SK-N-SH treated with all-trans-retinoic acid at 6 μM for 48 hours (cell line): ENCODE measurements around the gene PAPPA.

ENCODE experiments used
- ATAC-seq: fragments of 200-7000 bp; cut with Tn5 transposase; 3 replicates; pipeline ENCODE4 v1.9.1; 2020; ENCODE audit warnings: mild to moderate bottlenecking, moderate library complexity
- ARNTL ChIP-seq: fragments of 450-650 bp; formaldehyde crosslinking; IDR thresholded peaks from 2 replicates; pipeline ENCODE4 v1.5.0; 2020; ENCODE audit warnings: low read depth, mild to moderate bottlenecking, moderate library complexity, borderline replicate concordance
- BACH2 ChIP-seq: fragments of 250-450 bp; sonication (Bioruptor Pico); IDR thresholded peaks from 2 replicates; pipeline ENCODE4 v1.9.0; 2021; ENCODE audit warnings: mild to moderate bottlenecking, borderline replicate concordance
- CREB5 ChIP-seq: fragments of 250-450 bp; sonication (Bioruptor Pico); IDR thresholded peaks from 2 replicates; pipeline ENCODE4 v1.5.1; 2020; ENCODE audit warnings: low read depth, mild to moderate bottlenecking, moderate library complexity
- CSDC2 ChIP-seq: fragments of 250-450 bp; sonication (Bioruptor Pico); IDR thresholded peaks from 2 replicates; pipeline ENCODE4 v1.5.0; 2020; ENCODE audit warnings: mild to moderate bottlenecking, moderate library complexity
- CSRNP3 ChIP-seq: fragments of 250-450 bp; sonication (Bioruptor Pico); IDR thresholded peaks from 2 replicates; pipeline ENCODE4 v1.5.1; 2021; ENCODE audit warnings: mild to moderate bottlenecking, moderate library complexity
- GLIS3 ChIP-seq: fragments of 250-450 bp; sonication (Bioruptor Pico); IDR thresholded peaks from 2 replicates; pipeline ENCODE4 v1.5.0; 2020; ENCODE audit warnings: mild to moderate bottlenecking, moderate library complexity
- ISL1 ChIP-seq: fragments of 250-450 bp; sonication (Bioruptor Pico); IDR thresholded peaks from 2 replicates; pipeline ENCODE4 v2.1.2; 2022; ENCODE audit warnings: mild to moderate bottlenecking, moderate library complexity
- OSR1 ChIP-seq: fragments of 250-450 bp; sonication (Bioruptor Pico); IDR thresholded peaks from 2 replicates; pipeline ENCODE4 v1.8.0; 2022; ENCODE audit warnings: moderate library complexity, mild to moderate bottlenecking, inconsistent platforms
- PATZ1 ChIP-seq: fragments of 250-450 bp; sonication (Bioruptor Pico); IDR thresholded peaks from 2 replicates; pipeline ENCODE4 v1.8.0; 2020; ENCODE audit warnings: mild to moderate bottlenecking, moderate library complexity, borderline replicate concordance
- POU6F1 ChIP-seq: fragments of 250-450 bp; sonication (Bioruptor Pico); IDR thresholded peaks from 2 replicates; pipeline ENCODE4 v1.8.0; 2021; ENCODE audit warnings: low read depth, mild to moderate bottlenecking, moderate library complexity, borderline replicate concordance
- PPARA ChIP-seq: fragments of 250-450 bp; sonication (Bioruptor Pico); IDR thresholded peaks from 2 replicates; pipeline ENCODE4 v1.5.0; 2020; ENCODE audit warnings: mild to moderate bottlenecking, borderline replicate concordance
- RARB ChIP-seq: fragments of 250-450 bp; sonication (Bioruptor Pico); IDR thresholded peaks from 2 replicates; pipeline ENCODE4 v1.8.0; 2021; ENCODE audit warnings: mild to moderate bottlenecking, moderate library complexity
- SNAI2 ChIP-seq: fragments of 250-450 bp; sonication (Bioruptor Pico); IDR thresholded peaks from 2 replicates; pipeline ENCODE4 v1.5.0; 2020; ENCODE audit warnings: mild to moderate bottlenecking, moderate library complexity
- TCF4 ChIP-seq: fragments of 250-450 bp; sonication (Bioruptor Pico); IDR thresholded peaks from 2 replicates; pipeline ENCODE4 v1.8.0; 2021; ENCODE audit warnings: mild to moderate bottlenecking, moderate library complexity, borderline replicate concordance
- TOX ChIP-seq: fragments of 250-450 bp; sonication (Bioruptor Pico); IDR thresholded peaks from 2 replicates; pipeline ENCODE4 v1.8.0; 2021; ENCODE audit warnings: mild to moderate bottlenecking, moderate library complexity, borderline replicate concordance
- TSHZ2 ChIP-seq: fragments of 250-450 bp; sonication (Bioruptor Pico); IDR thresholded peaks from 2 replicates; pipeline ENCODE4 v1.5.0; 2020; ENCODE audit warnings: mild to moderate bottlenecking, moderate library complexity
- ZC3H10 ChIP-seq: fragments of 250-450 bp; sonication (Bioruptor Pico); IDR thresholded peaks from 2 replicates; pipeline ENCODE4 v1.5.1; 2021; ENCODE audit warnings: mild to moderate bottlenecking, moderate library complexity
- ZFP3 ChIP-seq: fragments of 250-450 bp; sonication (Bioruptor Pico); IDR thresholded peaks from 2 replicates; pipeline ENCODE4 v1.5.0; 2020; ENCODE audit warnings: mild to moderate bottlenecking, moderate library complexity
- ZFP30 ChIP-seq: fragments of 450-650 bp; formaldehyde crosslinking; IDR thresholded peaks from 2 replicates; pipeline ENCODE4 v1.5.0; 2022; ENCODE audit warnings: mild to moderate bottlenecking, moderate library complexity
- ZNF565 ChIP-seq: fragments of 450-650 bp; formaldehyde crosslinking; conservative IDR thresholded peaks from 2 replicates; pipeline ENCODE4 v1.5.0; 2020; ENCODE audit warnings: low read depth, mild to moderate bottlenecking, moderate library complexity
- ZNF70 ChIP-seq: fragments of 450-650 bp; formaldehyde crosslinking; IDR thresholded peaks from 2 replicates; pipeline ENCODE4 v1.5.0; 2020; ENCODE audit warnings: mild to moderate bottlenecking, moderate library complexity
- ZNF8 ChIP-seq: fragments of 450-650 bp; formaldehyde crosslinking; IDR thresholded peaks from 2 replicates; pipeline ENCODE4 v1.5.0; 2020; ENCODE audit warnings: mild to moderate bottlenecking, moderate library complexity

Gene PAPPA

GRCh38 chr9:116134975-116135374, 18.6 kb upstream of the PAPPA start:
- TF ChIP-seq OSR1 (no peak), CSRNP3 (CRISPR knock-in tag) (no peak), PATZ1 (CRISPR knock-in tag) (no peak), ZFP30 (CRISPR knock-in tag) (no peak), ISL1 (CRISPR knock-in tag) (no peak)

GRCh38 chr9:116137010-116137409, 16.6 kb upstream of the PAPPA start:
- no peak for TF ChIP-seq ZFP3 (CRISPR knock-in tag)
- no peak for TF ChIP-seq ZFP30 (CRISPR knock-in tag)
- TF ChIP-seq CREB5: no peak
- TF ChIP-seq ISL1 (CRISPR knock-in tag): no peak
- TF ChIP-seq POU6F1 (CRISPR knock-in tag): no peak
- TF ChIP-seq PATZ1 (CRISPR knock-in tag): no peak
- no peak for TF ChIP-seq TSHZ2 (CRISPR knock-in tag)
- TF ChIP-seq TCF4 (CRISPR knock-in tag): no peak
- TF ChIP-seq BACH2 (CRISPR knock-in tag): no peak
- TF ChIP-seq ZC3H10 (CRISPR knock-in tag): no peak
- no peak for TF ChIP-seq ZNF565 (CRISPR knock-in tag)
- TF ChIP-seq ZNF70: no peak
- TF ChIP-seq CSDC2 (CRISPR knock-in tag): no peak
- no peak for TF ChIP-seq OSR1
- no peak for TF ChIP-seq SNAI2
- TF ChIP-seq RARB (CRISPR knock-in tag): no peak
- TF ChIP-seq ZNF8 (CRISPR knock-in tag): no peak

More at GRCh38 chr9:116134975-116135374, 18.6 kb upstream of the PAPPA start:
- ATAC-seq: no peak

GRCh38 chr9:116137581-116137980, 16.0 kb upstream of the PAPPA start:
- ATAC-seq: no peak
- TF ChIP-seq POU6F1 (CRISPR knock-in tag) (no peak), RARB (CRISPR knock-in tag) (no peak), SNAI2 (no peak), ZNF70 (no peak), ZFP3 (CRISPR knock-in tag) (no peak), CSRNP3 (CRISPR knock-in tag) (no peak), ARNTL (no peak), PPARA (CRISPR knock-in tag) (no peak), ZFP30 (CRISPR knock-in tag) (no peak), ZC3H10 (CRISPR knock-in tag) (no peak), ISL1 (CRISPR knock-in tag) (no peak), ZNF8 (CRISPR knock-in tag) (no peak), TOX (CRISPR knock-in tag) (no peak), GLIS3 (no peak)

More at GRCh38 chr9:116137010-116137409, 16.6 kb upstream of the PAPPA start:
- no peak for ATAC-seq
